Measurements from ENCODE around the gene CDC27.
"Not testable (repeated sequence)": the region's sequence is repeated elsewhere in the genome, so short reads cannot be mapped to it uniquely, and the experiment has no call there.

The CDC27 gene

GRCh38 chr17:47188876-47189731 is at the start of gene CDC27:
Gene CDC27 (minus strand): TSS chr17:47189295. CDS start chr17:47189172, 123 bp downstream.
- peak; percentile 99 to 100 for DNase-seq (ENCODE audit: extremely low read depth in 1 of 2, low read depth in 1 of 2)

- DNase-seq (ENCODE audit: extremely low read depth in 1 of 2, low read depth in 1 of 2), result no peak
Observed at GRCh38 chr17:47238321-47239010, 49.4 kb upstream of the CDC27 start.

- DNase-seq (ENCODE audit: extremely low read depth in 1 of 2, low read depth in 1 of 2), result no peak
Observed at GRCh38 chr17:47237841-47238240, 48.7 kb upstream of the CDC27 start.

- no peak for DNase-seq (ENCODE audit: extremely low read depth in 1 of 2, low read depth in 1 of 2)
Observed at GRCh38 chr17:47235923-47236322, 46.8 kb upstream of the CDC27 start.

- DNase-seq (ENCODE audit: extremely low read depth in 1 of 2, low read depth in 1 of 2), result no peak
Observed at GRCh38 chr17:47235506-47235905, 46.4 kb upstream of the CDC27 start.

- DNase-seq (ENCODE audit: extremely low read depth in 1 of 2, low read depth in 1 of 2), result no peak
Observed at GRCh38 chr17:47232465-47232864, 43.4 kb upstream of the CDC27 start.

GRCh38 chr17:47231866-47232265 is 42.8 kb upstream of the CDC27 start:
- DNase-seq (ENCODE audit: extremely low read depth in 1 of 2, low read depth in 1 of 2), result no peak

GRCh38 chr17:47231334-47231733 is 42.2 kb upstream of the CDC27 start:
- no peak for DNase-seq (ENCODE audit: extremely low read depth in 1 of 2, low read depth in 1 of 2)

- DNase-seq (ENCODE audit: extremely low read depth in 1 of 2, low read depth in 1 of 2), result no peak
Observed at GRCh38 chr17:47230864-47231263, 41.8 kb upstream of the CDC27 start.

GRCh38 chr17:47229535-47230443 is 40.7 kb upstream of the CDC27 start:
- peak; percentile 38 to 41 for DNase-seq (ENCODE audit: extremely low read depth in 1 of 2, low read depth in 1 of 2)

- DNase-seq (ENCODE audit: extremely low read depth in 1 of 2, low read depth in 1 of 2), result no peak
Observed at GRCh38 chr17:47227862-47228261, 38.8 kb upstream of the CDC27 start.

GRCh38 chr17:47225911-47226688 is 37.0 kb upstream of the CDC27 start:
- no peak for DNase-seq (ENCODE audit: extremely low read depth in 1 of 2, low read depth in 1 of 2)

GRCh38 chr17:47225436-47225858 is 36.4 kb upstream of the CDC27 start:
- no peak for DNase-seq (ENCODE audit: extremely low read depth in 1 of 2, low read depth in 1 of 2)

- DNase-seq (ENCODE audit: extremely low read depth in 1 of 2, low read depth in 1 of 2), result no peak
Observed at GRCh38 chr17:47224966-47225365, 35.9 kb upstream of the CDC27 start.

GRCh38 chr17:47224077-47224476 is 35.0 kb upstream of the CDC27 start:
- DNase-seq (ENCODE audit: extremely low read depth in 1 of 2, low read depth in 1 of 2), result not testable (repeated sequence)

GRCh38 chr17:47223460-47223859 is 34.4 kb upstream of the CDC27 start:
- no peak for DNase-seq (ENCODE audit: extremely low read depth in 1 of 2, low read depth in 1 of 2)

- DNase-seq (ENCODE audit: extremely low read depth in 1 of 2, low read depth in 1 of 2), result no peak
Observed at GRCh38 chr17:47223007-47223406, 33.9 kb upstream of the CDC27 start.

GRCh38 chr17:47222047-47222446 is 33.0 kb upstream of the CDC27 start:
- DNase-seq (ENCODE audit: extremely low read depth in 1 of 2, low read depth in 1 of 2), result no peak

- DNase-seq (ENCODE audit: extremely low read depth in 1 of 2, low read depth in 1 of 2), result no peak
Observed at GRCh38 chr17:47221154-47221553, 32.1 kb upstream of the CDC27 start.

GRCh38 chr17:47220531-47220999 is 31.5 kb upstream of the CDC27 start:
- DNase-seq (ENCODE audit: extremely low read depth in 1 of 2, low read depth in 1 of 2), result no peak
